C4-2B (cell line): ENCODE data around the gene NEB.

ENCODE experiments used
- ZFX ChIP-seq: fragments of 450-650 bp; IDR thresholded peaks from 2 replicates; pipeline ENCODE4 v1.6.1; 2017
- TF ChIP-seq, protein P1 (sequence below): fragments of 450-650 bp; conservative IDR thresholded peaks from 2 replicates; pipeline ENCODE4 v1.5.1; 2017; ENCODE audit warnings: mild to moderate bottlenecking

DNA sequence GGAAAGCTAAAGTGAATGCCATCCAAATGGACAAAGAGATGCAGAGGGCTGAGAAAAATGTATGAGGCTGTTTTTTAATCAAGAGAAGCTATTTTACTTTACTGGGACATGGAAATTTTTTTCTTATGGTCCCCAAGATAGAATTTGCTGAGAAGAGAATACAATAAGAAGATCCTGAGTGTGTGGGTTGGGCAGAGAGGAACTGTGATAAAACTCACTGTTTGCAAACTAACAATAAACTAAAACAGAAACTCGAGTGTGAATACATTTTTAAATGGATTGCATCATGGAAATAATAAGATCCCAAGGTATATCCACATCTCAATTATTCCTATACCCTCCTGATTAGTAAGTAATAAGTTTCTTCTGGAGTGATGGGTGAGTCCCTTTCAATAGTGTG is 4.4 kb downstream of the NEB start:
- TF ChIP-seq, protein P1, sequence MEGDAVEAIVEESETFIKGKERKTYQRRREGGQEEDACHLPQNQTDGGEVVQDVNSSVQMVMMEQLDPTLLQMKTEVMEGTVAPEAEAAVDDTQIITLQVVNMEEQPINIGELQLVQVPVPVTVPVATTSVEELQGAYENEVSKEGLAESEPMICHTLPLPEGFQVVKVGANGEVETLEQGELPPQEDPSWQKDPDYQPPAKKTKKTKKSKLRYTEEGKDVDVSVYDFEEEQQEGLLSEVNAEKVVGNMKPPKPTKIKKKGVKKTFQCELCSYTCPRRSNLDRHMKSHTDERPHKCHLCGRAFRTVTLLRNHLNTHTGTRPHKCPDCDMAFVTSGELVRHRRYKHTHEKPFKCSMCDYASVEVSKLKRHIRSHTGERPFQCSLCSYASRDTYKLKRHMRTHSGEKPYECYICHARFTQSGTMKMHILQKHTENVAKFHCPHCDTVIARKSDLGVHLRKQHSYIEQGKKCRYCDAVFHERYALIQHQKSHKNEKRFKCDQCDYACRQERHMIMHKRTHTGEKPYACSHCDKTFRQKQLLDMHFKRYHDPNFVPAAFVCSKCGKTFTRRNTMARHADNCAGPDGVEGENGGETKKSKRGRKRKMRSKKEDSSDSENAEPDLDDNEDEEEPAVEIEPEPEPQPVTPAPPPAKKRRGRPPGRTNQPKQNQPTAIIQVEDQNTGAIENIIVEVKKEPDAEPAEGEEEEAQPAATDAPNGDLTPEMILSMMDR: no peak
- TF ChIP-seq ZFX: no peak
